Ectodermal cell (in vitro differentiated cells): ENCODE data around the gene FNDC11.

ENCODE experiments used
- H3K27ac ChIP-seq: 2 replicates; pipeline ENCODE4 v1.7.0; 2013; ENCODE audit warnings: mild to moderate bottlenecking, low read depth, low read length; ENCODE audit not compliant: insufficient read depth, poor library complexity, severe bottlenecking
- H3K27me3 ChIP-seq: 2 replicates; pipeline ENCODE4 v1.7.0; 2013; ENCODE audit warnings: mild to moderate bottlenecking, low read length; ENCODE audit not compliant: insufficient read depth, control insufficient read depth, poor library complexity, severe bottlenecking
- H3K36me3 ChIP-seq: one replicate; pipeline ENCODE4 v1.7.0; 2013; ENCODE audit warnings: low read length; ENCODE audit not compliant: control insufficient read depth, insufficient read depth
- H3K4me1 ChIP-seq: one replicate; pipeline ENCODE4 v1.7.0; 2013; ENCODE audit warnings: low read length; ENCODE audit not compliant: control insufficient read depth, insufficient read depth
- H3K4me3 ChIP-seq: 2 replicates; pipeline ENCODE4 v1.7.0; 2013; ENCODE audit warnings: low read depth, low read length, control low read depth; ENCODE audit not compliant: insufficient read depth
- H3K9me3 ChIP-seq: 2 replicates; pipeline ENCODE4 v1.7.0; 2013; ENCODE audit warnings: mild to moderate bottlenecking, low read length, moderate library complexity; ENCODE audit not compliant: control insufficient read depth
- WGBS, 2 experiments: methylation state at CpG; one replicate each; pipeline ENCODE4 v1.1.7; 2013; ENCODE audit warnings: missing lambda C conversion rate in 2 of 2; 5-methylcytosine and 5-hydroxymethylcytosine counted together

FNDC11 gene

GRCh38 chr20:63582382-63583063, 28.6 kb downstream of the FNDC11 start:
- Histone ChIP-seq H3K4me3 (no peak overlapping the region), H3K4me1 (no peaks in the 10 kb centered on the region), H3K36me3 (no peaks in the 10 kb centered on the region), H3K9me3 (no peaks in the 10 kb centered on the region), H3K27ac (no peak overlapping the region), H3K27me3 (no peaks in the 10 kb centered on the region)
- WGBS, 2 experiments, result 90 to 92% methylated on average over 23 of the region's 23 CpGs

GRCh38 chr20:63585616-63586565, 31.9 kb downstream of the FNDC11 start:
- Histone ChIP-seq H3K4me1 (no peaks in the 10 kb centered on the region), H3K36me3 (no peaks in the 10 kb centered on the region), H3K9me3 (no peaks in the 10 kb centered on the region), H3K27me3 (no peaks in the 10 kb centered on the region), H3K4me3 (no peak overlapping the region), H3K27ac (no peak overlapping the region)
- WGBS, 2 experiments, result 89 to 92% methylated on average over 22 of the region's 22 CpGs

DNA sequence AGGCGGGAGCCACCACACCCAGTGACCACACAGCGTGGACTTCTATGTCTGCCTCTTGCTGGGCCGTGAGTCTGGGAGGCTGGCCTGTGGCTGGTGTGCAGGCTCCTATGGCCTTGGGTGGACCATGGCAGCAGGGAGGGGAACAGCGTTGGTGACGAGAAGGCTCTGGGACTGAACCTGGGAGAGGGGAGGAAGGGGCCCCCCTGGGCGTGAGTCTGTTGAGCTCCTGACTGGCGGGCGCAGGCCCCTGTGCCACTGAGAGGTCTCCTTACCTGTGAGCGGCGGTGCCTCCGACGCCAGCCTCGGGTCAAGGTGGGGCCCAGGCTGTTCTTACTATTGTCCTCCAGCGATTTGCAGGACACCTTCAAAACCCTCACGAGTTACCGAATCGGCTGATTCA, 32.8 kb downstream of the FNDC11 start:
- Histone ChIP-seq H3K9me3 (no peaks in the 10 kb centered on the region), H3K27me3 (no peaks in the 10 kb centered on the region)
- 93% methylated on average over 17 of the region's 17 CpGs for WGBS, 2 experiments

DNA sequence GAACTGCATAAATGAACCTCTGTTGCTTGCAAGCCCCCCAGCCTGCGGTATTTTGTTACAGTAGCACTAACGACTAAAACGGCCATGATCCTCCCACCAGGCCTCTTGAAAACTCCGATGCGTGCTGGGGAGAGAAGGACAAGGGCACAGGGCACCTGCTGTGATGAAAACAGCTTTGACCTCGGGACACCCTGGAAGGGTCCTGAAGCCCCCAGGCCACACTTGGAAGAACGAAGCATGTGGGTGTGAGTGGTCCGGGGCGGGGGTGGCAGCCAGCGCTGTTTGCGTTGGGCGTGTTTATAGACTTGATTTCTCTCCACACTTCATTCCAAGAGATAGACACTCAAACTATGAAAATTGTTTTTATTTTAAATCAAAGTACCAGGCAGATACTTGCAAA, 33.3 kb downstream of the FNDC11 start:
- Histone ChIP-seq H3K27ac (no peak overlapping the region), H3K4me1 (no peaks in the 10 kb centered on the region), H3K36me3 (no peaks in the 10 kb centered on the region), H3K4me3 (no peak overlapping the region), H3K27me3 (no peaks in the 10 kb centered on the region), H3K9me3 (no peaks in the 10 kb centered on the region)
- WGBS, 2 experiments, result 92 to 94% methylated on average over 12 of the region's 12 CpGs

More for the DNA sequence above, 32.8 kb downstream of the FNDC11 start:
- Histone ChIP-seq H3K4me1 (no peaks in the 10 kb centered on the region), H3K4me3 (no peak overlapping the region), H3K36me3 (no peaks in the 10 kb centered on the region), H3K27ac (no peak overlapping the region)

DNA sequence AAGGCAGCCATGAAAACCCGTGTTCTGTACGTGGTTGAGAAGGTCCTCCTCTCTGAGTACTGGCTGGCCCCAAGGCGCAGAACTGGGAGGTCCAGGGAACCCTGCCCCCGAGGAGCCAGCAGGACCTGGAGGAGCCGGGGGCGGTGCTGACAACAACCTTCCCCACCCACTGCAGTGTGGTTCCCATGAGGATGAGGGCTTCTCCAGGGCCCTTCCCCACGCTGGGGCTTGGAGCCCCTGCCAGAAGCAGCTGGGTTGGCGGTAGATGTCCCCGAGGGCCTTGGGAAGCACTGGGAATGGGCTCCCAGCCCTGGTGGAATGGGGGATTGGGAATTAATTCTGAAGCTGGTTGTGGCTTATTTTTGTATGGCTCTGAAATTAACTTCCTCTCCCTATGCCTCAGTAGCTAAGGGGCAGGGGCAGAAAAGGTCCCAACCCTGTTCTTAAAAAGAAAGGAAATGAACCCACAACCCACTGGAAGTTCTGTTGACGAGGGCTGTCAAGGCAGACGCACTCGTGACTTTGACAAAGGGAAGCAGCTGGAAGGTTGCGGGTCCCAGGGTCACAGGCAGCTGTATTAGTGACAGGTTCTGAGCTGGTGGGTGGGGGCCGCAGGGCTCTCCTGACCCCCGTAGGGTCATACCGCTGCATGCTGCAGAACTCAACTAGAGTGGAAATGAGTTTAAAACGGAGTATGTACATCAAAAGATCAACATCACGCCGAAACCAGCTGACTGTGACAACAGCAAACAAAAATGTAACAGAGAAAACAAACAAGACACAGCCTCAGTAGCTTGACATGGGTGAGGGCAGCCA, 34.0 kb downstream of the FNDC11 start:
- H3K27me3 ChIP-seq, result no peaks in the 10 kb centered on the region
- no peaks in the 10 kb centered on the region for H3K9me3 ChIP-seq
- H3K27ac ChIP-seq, result no peak overlapping the region
- H3K4me1 ChIP-seq, result no peaks in the 10 kb centered on the region
- H3K4me3 ChIP-seq, result no peak overlapping the region
- 87 to 88% methylated on average over 19 of the region's 19 CpGs for WGBS, 2 experiments
- no peaks in the 10 kb centered on the region for H3K36me3 ChIP-seq

GRCh38 chr20:63588641-63589041, 34.7 kb downstream of the FNDC11 start:
- Histone ChIP-seq H3K36me3 (peaks cover 4% of the 10 kb centered on the region), H3K27me3 (no peaks in the 10 kb centered on the region), H3K9me3 (no peaks in the 10 kb centered on the region), H3K4me3 (no peak overlapping the region), H3K4me1 (no peaks in the 10 kb centered on the region), H3K27ac (no peak overlapping the region)
- 95% methylated on average over 11 of the region's 11 CpGs for WGBS, 2 experiments

- Histone ChIP-seq H3K36me3 (peaks cover 4% of the 10 kb centered on the region), H3K4me1 (no peaks in the 10 kb centered on the region), H3K27ac (no peak overlapping the region), H3K9me3 (no peaks in the 10 kb centered on the region), H3K4me3 (no peak overlapping the region), H3K27me3 (no peaks in the 10 kb centered on the region)
- 93 to 94% methylated on average over 37 to 38 of the region's 38 CpGs for WGBS, 2 experiments
Measured at GRCh38 chr20:63589261-63590217, 35.6 kb downstream of the FNDC11 start.

DNA sequence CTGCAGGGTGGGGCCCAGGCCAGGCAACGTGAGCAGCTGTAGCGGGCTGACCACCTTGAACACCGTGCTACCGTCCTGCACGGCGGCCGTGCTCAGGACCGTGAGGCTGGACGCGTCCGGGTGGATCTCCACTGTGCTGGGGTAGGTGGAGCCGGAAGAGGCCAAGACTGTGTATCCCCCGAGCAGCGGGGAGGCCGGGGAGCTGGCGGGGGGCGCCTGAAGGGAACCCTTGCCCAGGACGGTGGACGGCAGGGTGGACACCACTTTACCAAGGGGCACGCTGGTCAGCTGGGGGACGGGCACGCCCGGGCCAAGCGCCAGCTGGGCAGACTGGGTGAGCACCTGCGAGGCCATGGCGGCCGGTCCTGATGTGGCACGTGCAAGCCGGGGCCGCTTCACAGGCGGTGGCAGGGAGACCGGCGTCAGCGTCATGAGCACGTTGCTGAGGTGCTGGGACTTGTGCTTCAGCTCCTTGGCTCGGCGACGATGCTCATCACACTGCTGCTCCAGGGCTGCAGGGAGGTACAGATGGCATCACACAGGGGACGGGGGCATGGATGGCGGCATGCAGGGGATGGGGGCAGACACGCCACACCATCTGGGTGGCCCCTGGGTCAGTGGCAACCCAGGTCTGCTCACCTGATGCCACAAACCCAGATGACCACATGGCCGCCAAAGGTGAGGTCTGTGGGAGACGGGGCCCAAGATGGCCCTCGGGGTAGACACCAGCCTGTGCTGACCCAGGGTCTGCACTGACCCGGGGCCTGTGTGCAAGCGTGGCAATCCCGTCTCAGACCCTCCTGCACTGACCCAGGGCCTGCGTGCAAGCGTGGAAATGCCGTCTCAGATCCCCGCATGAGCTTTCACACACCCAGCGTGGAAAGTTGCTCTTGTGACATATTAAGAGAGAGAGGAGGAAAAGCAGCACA, 36.5 kb downstream of the FNDC11 start:
- Histone ChIP-seq H3K9me3 (no peaks in the 10 kb centered on the region), H3K27me3 (no peaks in the 10 kb centered on the region), H3K4me1 (no peaks in the 10 kb centered on the region), H3K4me3 (no peak overlapping the region), H3K36me3 (peaks cover 4% of the 10 kb centered on the region), H3K27ac (no peak overlapping the region)
- 93 to 94% methylated on average over 52 of the region's 52 CpGs for WGBS, 2 experiments
